Subcutaneous adipose tissue (tissue), 4 donors: Measurements from ENCODE around the gene CACNA1G. TPM values are rescaled to one million over a fixed set of nuclear protein-coding genes. Genes with fewer than 3 reads are reported as not detected.

ENCODE experiments used
- total RNA-seq, 4 donors: library from RNA; depleted of rRNA; stranded (reverse); fragments of >200 nt; gene quantifications; one replicate each; pipeline ENCODE4 v1.1.0, GENCODE V29; 2016
- TF ChIP-seq, protein P1 (sequence below): fragments of 450-650 bp; IDR thresholded peaks from one replicate; pipeline ENCODE4 v1.5.1; 2016; ENCODE audit warnings: low read depth, mild to moderate bottlenecking, control low read depth, antibody characterized with exemption, moderate library complexity

Gene CACNA1G
- total RNA-seq, 4 donors from 2014 or later = 0.17 to 0.44 TPM; not detected in 2

- TF ChIP-seq, protein P1, sequence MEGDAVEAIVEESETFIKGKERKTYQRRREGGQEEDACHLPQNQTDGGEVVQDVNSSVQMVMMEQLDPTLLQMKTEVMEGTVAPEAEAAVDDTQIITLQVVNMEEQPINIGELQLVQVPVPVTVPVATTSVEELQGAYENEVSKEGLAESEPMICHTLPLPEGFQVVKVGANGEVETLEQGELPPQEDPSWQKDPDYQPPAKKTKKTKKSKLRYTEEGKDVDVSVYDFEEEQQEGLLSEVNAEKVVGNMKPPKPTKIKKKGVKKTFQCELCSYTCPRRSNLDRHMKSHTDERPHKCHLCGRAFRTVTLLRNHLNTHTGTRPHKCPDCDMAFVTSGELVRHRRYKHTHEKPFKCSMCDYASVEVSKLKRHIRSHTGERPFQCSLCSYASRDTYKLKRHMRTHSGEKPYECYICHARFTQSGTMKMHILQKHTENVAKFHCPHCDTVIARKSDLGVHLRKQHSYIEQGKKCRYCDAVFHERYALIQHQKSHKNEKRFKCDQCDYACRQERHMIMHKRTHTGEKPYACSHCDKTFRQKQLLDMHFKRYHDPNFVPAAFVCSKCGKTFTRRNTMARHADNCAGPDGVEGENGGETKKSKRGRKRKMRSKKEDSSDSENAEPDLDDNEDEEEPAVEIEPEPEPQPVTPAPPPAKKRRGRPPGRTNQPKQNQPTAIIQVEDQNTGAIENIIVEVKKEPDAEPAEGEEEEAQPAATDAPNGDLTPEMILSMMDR = no peak
These were observed 38.0 kb downstream of the CACNA1G start for GRCh38 chr17:50598487-50598886.

DNA sequence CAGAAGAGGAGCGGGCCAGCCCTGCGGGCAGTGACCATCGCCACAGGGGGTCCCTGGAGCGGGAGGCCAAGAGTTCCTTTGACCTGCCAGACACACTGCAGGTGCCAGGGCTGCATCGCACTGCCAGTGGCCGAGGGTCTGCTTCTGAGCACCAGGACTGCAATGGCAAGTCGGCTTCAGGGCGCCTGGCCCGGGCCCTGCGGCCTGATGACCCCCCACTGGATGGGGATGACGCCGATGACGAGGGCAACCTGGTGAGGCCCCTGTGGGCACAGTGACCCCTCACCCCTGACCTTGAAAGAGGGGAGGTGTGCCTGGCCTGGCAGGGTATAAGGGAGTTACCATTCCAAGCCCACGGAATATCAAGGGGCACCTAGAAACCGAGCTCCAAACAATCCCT is 39.1 kb downstream of the CACNA1G start:
- TF ChIP-seq, protein P1 = no peak

- TF ChIP-seq, protein P1 = no peak
These were observed 41.4 kb downstream of the CACNA1G start for GRCh38 chr17:50601823-50602375.

DNA sequence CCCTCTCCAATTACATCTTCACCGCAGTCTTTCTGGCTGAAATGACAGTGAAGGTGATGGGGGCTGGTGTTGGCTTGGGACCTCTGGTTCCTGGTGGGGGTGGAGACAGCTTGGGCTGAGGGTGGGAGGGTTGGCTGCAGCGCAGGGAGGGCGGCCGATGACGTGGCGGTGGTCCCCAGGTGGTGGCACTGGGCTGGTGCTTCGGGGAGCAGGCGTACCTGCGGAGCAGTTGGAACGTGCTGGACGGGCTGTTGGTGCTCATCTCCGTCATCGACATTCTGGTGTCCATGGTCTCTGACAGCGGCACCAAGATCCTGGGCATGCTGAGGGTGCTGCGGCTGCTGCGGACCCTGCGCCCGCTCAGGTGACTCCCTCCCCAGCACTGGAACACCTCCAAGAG is 42.3 kb downstream of the CACNA1G start:
- TF ChIP-seq, protein P1 = no peak

DNA sequence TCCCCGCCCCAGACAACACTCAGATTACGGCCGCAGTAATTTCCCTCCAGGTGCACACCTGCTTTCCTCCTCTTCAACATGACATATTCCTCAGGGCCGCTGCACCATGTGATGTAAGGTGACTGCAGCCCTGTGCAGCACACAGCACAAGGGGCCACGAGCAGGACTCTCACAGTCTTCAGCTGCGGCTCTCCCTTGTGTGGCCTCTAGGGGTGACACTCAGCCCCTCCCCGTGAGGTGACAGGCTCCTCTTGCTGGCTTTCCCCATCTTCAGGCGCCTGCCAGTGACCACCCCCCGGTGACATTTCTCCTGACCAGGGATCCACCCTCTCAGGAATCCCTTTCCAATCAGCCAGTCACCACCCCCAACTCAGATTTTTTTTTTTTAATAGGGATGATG is 42.8 kb downstream of the CACNA1G start:
- TF ChIP-seq, protein P1 = no peak

DNA sequence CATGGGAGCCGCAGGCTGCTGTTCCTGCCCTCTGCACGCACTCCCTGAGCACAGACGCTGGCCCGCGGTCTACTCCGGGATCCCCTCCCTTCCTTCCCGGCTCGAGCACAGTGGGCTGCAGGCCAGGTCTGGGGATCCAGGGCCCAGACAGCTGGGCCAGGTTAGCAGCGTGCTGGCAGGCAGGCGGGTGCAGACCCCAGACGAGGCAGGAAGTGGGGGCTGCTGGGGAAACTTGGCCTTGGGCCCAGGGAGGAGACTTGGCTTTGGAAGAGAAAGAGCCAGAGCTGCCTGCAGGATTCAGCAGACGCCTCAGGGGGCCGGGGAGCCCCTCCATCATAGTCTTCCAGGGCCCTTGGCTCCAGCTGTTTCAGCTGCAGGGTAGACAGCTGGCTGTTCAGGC is 44.0 kb downstream of the CACNA1G start:
- TF ChIP-seq, protein P1 = no peak

DNA sequence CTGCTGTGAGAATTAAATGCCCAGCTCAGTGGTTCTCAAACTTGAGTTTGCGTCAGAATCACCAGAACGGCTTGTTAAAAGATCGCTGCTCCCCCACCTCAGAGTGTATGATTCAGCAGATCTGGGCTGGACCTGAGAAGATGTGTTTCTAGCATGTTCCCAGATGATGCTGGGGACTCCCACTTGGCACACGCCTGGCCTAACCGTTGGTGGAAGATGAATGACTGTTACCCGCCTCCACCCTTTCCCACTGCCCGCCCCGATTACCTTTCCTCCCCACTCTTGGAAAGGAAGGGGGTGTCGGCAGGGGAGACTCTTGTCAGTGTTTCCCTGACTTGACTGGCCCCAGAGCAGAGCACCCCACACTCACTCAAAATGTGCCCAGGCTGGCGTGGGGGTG is 44.9 kb downstream of the CACNA1G start:
- TF ChIP-seq, protein P1 = no peak
